Measurements from ENCODE around the gene STK10. TPM values are rescaled to one million over a fixed set of nuclear protein-coding genes. Genes with fewer than 3 reads are reported as not detected.

STK10 gene
- 1 to 10 TPM; 9.1 to 9.9 TPM for total RNA-seq

- Histone ChIP-seq H3K4me3 (peak within 1 kb of the TSS; percentile 79 to 83), H3K27ac (peak within 1 kb of the TSS; percentile 37 to 90 (median 74)), H3K9me3 (no peaks in the 10 kb centered on the region), H3K27me3 (no peaks in the 10 kb centered on the region), H3K36me3 (replicated peaks in 1 of 2; ENCODE audit: insufficient read depth in 1 of 2, low read depth in 2 of 2) (no peaks in the 10 kb centered on the region), H3K4me1 (peaks cover 15% of the 10 kb centered on the region)
- ATAC-seq (peak; percentile 91), DNase-seq (peak; percentile 91 to 93 (median 92))
- TF ChIP-seq POLR2A (IDR thresholded peaks at IDR 0.05) (peak; percentile 42 to 65 (median 56)), CTCF (IDR thresholded peaks at IDR 0.05) (peak; percentile 82 to 95 (median 88))
- WGBS, 2 donors: 0% methylated on average over 35 to 79 of the region's 102 CpGs
- intact Hi-C loops (cut with DNase I): no loop called here
Observed at GRCh38 chr5:172188033-172188892, at the start of gene STK10. Gene STK10, minus strand, starts transcription at chr5:172188224. Its CDS starts 182 bp downstream, at chr5:172188042.

GRCh38 chr5:172235827-172236736 is 48.1 kb upstream of the STK10 start:
- intact Hi-C loops (cut with DNase I): no loop called here
- no peak overlapping the region for H3K4me3 ChIP-seq
- H3K36me3 ChIP-seq (replicated peaks in 1 of 2; ENCODE audit: insufficient read depth in 1 of 2, low read depth in 2 of 2): peaks cover 0 to 3% of the 10 kb centered on the region in 2 donors
- H3K4me1 ChIP-seq: peaks cover 33% of the 10 kb centered on the region
- TF ChIP-seq POLR2A (IDR thresholded peaks at IDR 0.05): no peak
- TF ChIP-seq CTCF (IDR thresholded peaks at IDR 0.05): no peak
- no peaks in the 10 kb centered on the region for H3K9me3 ChIP-seq
- no peaks in the 10 kb centered on the region for H3K27me3 ChIP-seq
- 49 to 63% methylated on average over 3 of the region's 3 CpGs for WGBS, 2 donors
- DNase-seq (peak in 3 of 4 donors; percentile 27 to 47 (median 31)), ATAC-seq (no peak)
- peak overlapping the region in 3 of 4 donors; percentile 11 to 67 (median 54) for H3K27ac ChIP-seq

- no peaks in the 10 kb centered on the region for H3K9me3 ChIP-seq
- 14 to 39% methylated on average over 4 of the region's 4 CpGs for WGBS, 2 donors
- H3K27ac ChIP-seq: peak overlapping the region in 3 of 4 donors; percentile 11 to 67 (median 54)
- intact Hi-C loops (cut with DNase I): no loop called here
- H3K36me3 ChIP-seq (replicated peaks in 1 of 2; ENCODE audit: insufficient read depth in 1 of 2, low read depth in 2 of 2): peaks cover 0 to 3% of the 10 kb centered on the region in 2 donors
- H3K27me3 ChIP-seq: no peaks in the 10 kb centered on the region
- DNase-seq (no peak), ATAC-seq (peak; percentile 56)
- peaks cover 33% of the 10 kb centered on the region for H3K4me1 ChIP-seq
- TF ChIP-seq CTCF (IDR thresholded peaks at IDR 0.05) (no peak), POLR2A (IDR thresholded peaks at IDR 0.05) (no peak)
- H3K4me3 ChIP-seq: no peak overlapping the region
Observed at GRCh38 chr5:172235132-172235780, 47.2 kb upstream of the STK10 start.

- no peaks in the 10 kb centered on the region for H3K9me3 ChIP-seq
- no peak overlapping the region for H3K27ac ChIP-seq
- ATAC-seq (no peak), DNase-seq (no peak)
- H3K36me3 ChIP-seq (replicated peaks in 1 of 2; ENCODE audit: insufficient read depth in 1 of 2, low read depth in 2 of 2): peaks cover 0 to 3% of the 10 kb centered on the region in 2 donors
- H3K4me3 ChIP-seq: no peak overlapping the region
- intact Hi-C loops (cut with DNase I): no loop called here
- TF ChIP-seq POLR2A (IDR thresholded peaks at IDR 0.05) (no peak), CTCF (IDR thresholded peaks at IDR 0.05) (no peak)
- WGBS, 2 donors: 91 to 95% methylated on average over 4 of the region's 4 CpGs
- no peaks in the 10 kb centered on the region for H3K27me3 ChIP-seq
- peaks cover 33% of the 10 kb centered on the region for H3K4me1 ChIP-seq
Observed at GRCh38 chr5:172234031-172234430, 46.0 kb upstream of the STK10 start.

Data from body of pancreas (tissue), 4 donors.